HepG2 (cell line): Measurements from ENCODE around the gene ZC3H7B. TPM values are rescaled to one million over a fixed set of nuclear protein-coding genes. Genes with fewer than 3 reads are reported as not detected.

ENCODE experiments used
- ATAC-seq: fragments of 200-7000 bp; cut with Tn5 transposase; 3 replicates; pipeline ENCODE4 v1.9.1; 2020; ENCODE audit warnings: mild to moderate bottlenecking, moderate library complexity
- BruUV-seq: library from RNA; stranded (reverse); fragments of 400-500 nt; replicated peaks from 2 replicates; lab custom pipeline; 2021; lab: Mats Ljungman, UMichigan
- CTCF ChIA-PET: fragments of 300-600 bp; formaldehyde crosslinking; extraction: SDS; loops from one replicate; lab custom pipeline; 2021; ENCODE audit warnings: low total read pairs, inconsistent platforms, low intra/inter-chr PET ratio; lab: Yijun Ruan, JAX
- POLR2A ChIA-PET: fragments of 350-600 bp; sonication (Branson Sonifier 250); formaldehyde crosslinking; loops from one replicate; lab custom pipeline; 2020; ENCODE audit warnings: antibody characterized with exemption, inconsistent platforms; lab: Yijun Ruan, JAX
- DNase-seq: peaks from one replicate; pipeline ENCODE4 v3.0.0-alpha.2; 2015; ENCODE audit warnings: low spot score
- FAIRE-seq: peaks from 3 replicates; lab custom pipeline; 2011; peaks lifted over from hg19 to GRCh38; lab: Jason Lieb, UNC
- H2AFZ ChIP-seq: one replicate; pipeline ENCODE4 v1.6.1; 2011; ENCODE audit warnings: low read length, inconsistent platforms
- H3K27ac ChIP-seq: fragments of 300-600 bp; 3 replicates; pipeline ENCODE4 v1.8.0; 2011; ENCODE audit warnings: mixed run types, mild to moderate bottlenecking, mixed read lengths, low read length, inconsistent platforms; ENCODE audit not compliant: insufficient read depth; ENCODE audit errors: extremely low read length
- H3K27me3 ChIP-seq, 2 experiments: fragments of 200-600 bp in 1 of 2; 2 replicates in 1 of 2; 3 replicates in 1 of 2; pipeline versions ENCODE4 v1.6.0 to v1.8.0; 2011; ENCODE audit warnings: low read length in 2 of 2, mild to moderate bottlenecking in 2 of 2, moderate library complexity in 2 of 2, inconsistent platforms in 1 of 2; ENCODE audit not compliant: insufficient read depth in 2 of 2, control insufficient read depth in 1 of 2
- H3K36me3 ChIP-seq, 2 experiments: fragments of 200-600 bp in 1 of 2; replicated peaks in 1 of 2; 2 replicates in 1 of 2; 3 replicates in 1 of 2; pipeline versions ENCODE4 v1.5.1 to v1.8.0; 2011; ENCODE audit warnings: low read length in 2 of 2, inconsistent platforms in 1 of 2; ENCODE audit not compliant: insufficient read depth in 2 of 2, control insufficient read depth in 1 of 2
- H3K4me1 ChIP-seq: 2 replicates; pipeline ENCODE4 v1.5.1; 2012; ENCODE audit warnings: low read length, inconsistent platforms; ENCODE audit not compliant: insufficient read depth
- H3K4me2 ChIP-seq: 2 replicates; pipeline ENCODE4 v1.6.0; 2011; ENCODE audit warnings: low read depth, low read length, inconsistent platforms
- H3K4me3 ChIP-seq, 3 experiments: fragments of 200-600 bp in 1 of 3; sonication (generic), shearing (Covaris generic) in 1 of 3; replicated peaks in 1 of 3; 2 replicates each; pipeline ENCODE4 v1.5.1; 2011 to 2016; ENCODE audit warnings: low read length in 3 of 3, inconsistent platforms in 2 of 3, low read depth in 2 of 3, mild to moderate bottlenecking in 2 of 3, control low read depth in 1 of 3, mixed read lengths in 1 of 3; ENCODE audit not compliant: insufficient read depth in 1 of 3
- H3K79me2 ChIP-seq: one replicate; pipeline ENCODE4 v1.6.1; 2011; ENCODE audit warnings: low read length, inconsistent platforms; ENCODE audit not compliant: insufficient read depth
- H3K9ac ChIP-seq: 2 replicates; pipeline ENCODE4 v1.6.0; 2011; ENCODE audit warnings: mild to moderate bottlenecking, low read depth, low read length, inconsistent platforms; ENCODE audit not compliant: insufficient read depth
- H3K9me3 ChIP-seq: 2 replicates; pipeline ENCODE4 v1.5.1; 2012; ENCODE audit warnings: mild to moderate bottlenecking, low read length
- H4K20me1 ChIP-seq: 2 replicates; pipeline ENCODE4 v1.6.0; 2011; ENCODE audit warnings: inconsistent platforms, mild to moderate bottlenecking, low read length, moderate library complexity; ENCODE audit not compliant: insufficient read depth
- E2F1 ChIP-seq: sonication (generic); formaldehyde crosslinking; IDR thresholded peaks from 2 replicates; pipeline ENCODE4 v1.5.0; 2020; ENCODE audit warnings: missing genetic modification reagents
- ELF4 ChIP-seq: sonication (generic); formaldehyde crosslinking; IDR thresholded peaks from 2 replicates; pipeline ENCODE4 v1.5.0; 2020; ENCODE audit warnings: missing genetic modification reagents, mild to moderate bottlenecking, moderate library complexity, borderline replicate concordance
- PRDM15 ChIP-seq: sonication (generic); formaldehyde crosslinking; IDR thresholded peaks from 2 replicates; pipeline ENCODE4 v1.4.0; 2020; ENCODE audit warnings: missing genetic modification reagents
- ZBTB33 ChIP-seq: sonication (generic); formaldehyde crosslinking; IDR thresholded peaks from 2 replicates; pipeline ENCODE4 v1.4.0; 2020; ENCODE audit warnings: missing genetic modification reagents
- ZKSCAN8 ChIP-seq: IDR thresholded peaks from 2 replicates; pipeline ENCODE4 v1.6.1; 2016; ENCODE audit warnings: borderline replicate concordance, missing genetic modification reagents, missing compliant biosample characterization
- ZMYM2 ChIP-seq: sonication (generic); formaldehyde crosslinking; IDR thresholded peaks from 2 replicates; pipeline ENCODE4 v1.8.0; 2022; ENCODE audit warnings: mild to moderate bottlenecking, missing genetic modification reagents
- ZNF878 ChIP-seq: sonication (generic); formaldehyde crosslinking; IDR thresholded peaks from 2 replicates; pipeline ENCODE4 v1.8.1; 2023; ENCODE audit warnings: mild to moderate bottlenecking, missing genetic modification reagents, moderate library complexity
- WGBS: methylation state at CpG from one replicate; pipeline ENCODE4 v1.1.6; 2017; ENCODE audit warnings: low lambda C conversion rate; 5-methylcytosine and 5-hydroxymethylcytosine counted together
- in situ Hi-C: cut with HindIII; loops from 2 replicates; pipeline ENCODE4 v1.10.0; 2017; ENCODE audit warnings: low pct_unique_long_range_greater_than_20kb; ENCODE audit not compliant: extremely low pct_ligation_motif_present
- intact Hi-C: fragments of 100-400 bp; cut with micrococcal nuclease; formaldehyde crosslinking; loops from one replicate; pipeline ENCODE4 v1.10.0; 2022; ENCODE audit not compliant: unreplicated experiment
- polyA plus RNA-seq, 8 experiments: library from polyadenylated mRNA; depleted of rRNA in 3 of 8; stranded (reverse) in 7 of 8; unstranded in 1 of 8; fragments of >200 nt; fragmentation: Illumina TruSeq in 4 of 8; extraction: Trizol in 4 of 8; gene quantifications; 2 replicates each; pipeline versions ENCODE4 v1.2.1 to v1.2.3, GENCODE V29; 2011 to 2016; ENCODE audit warnings: low read depth in 4 of 8, missing spikeins in 1 of 8, mixed read lengths in 1 of 8; ENCODE audit not compliant: insufficient read depth in 1 of 8
- total RNA-seq, 5 experiments: library from RNA; depleted of rRNA; stranded (reverse); fragments of >200 nt; fragmentation: Illumina TruSeq; extraction: Trizol; gene quantifications; 2 replicates each; pipeline ENCODE4 v1.2.3, GENCODE V29; 2016; ENCODE audit warnings: low read depth in 1 of 5
- TF ChIP-seq, protein P1 (sequence below): IDR thresholded peaks from 2 replicates; pipeline ENCODE4 v1.6.1; 2018; ENCODE audit warnings: missing genetic modification reagents, mild to moderate bottlenecking, missing compliant biosample characterization

ZC3H7B gene
- total and polyA plus RNA-seq, 2 of the 13 experiments (the other 11 are each of a cell fraction or from before 2014, with no cell fraction given) = 26.4 to 37.2 TPM

DNA sequence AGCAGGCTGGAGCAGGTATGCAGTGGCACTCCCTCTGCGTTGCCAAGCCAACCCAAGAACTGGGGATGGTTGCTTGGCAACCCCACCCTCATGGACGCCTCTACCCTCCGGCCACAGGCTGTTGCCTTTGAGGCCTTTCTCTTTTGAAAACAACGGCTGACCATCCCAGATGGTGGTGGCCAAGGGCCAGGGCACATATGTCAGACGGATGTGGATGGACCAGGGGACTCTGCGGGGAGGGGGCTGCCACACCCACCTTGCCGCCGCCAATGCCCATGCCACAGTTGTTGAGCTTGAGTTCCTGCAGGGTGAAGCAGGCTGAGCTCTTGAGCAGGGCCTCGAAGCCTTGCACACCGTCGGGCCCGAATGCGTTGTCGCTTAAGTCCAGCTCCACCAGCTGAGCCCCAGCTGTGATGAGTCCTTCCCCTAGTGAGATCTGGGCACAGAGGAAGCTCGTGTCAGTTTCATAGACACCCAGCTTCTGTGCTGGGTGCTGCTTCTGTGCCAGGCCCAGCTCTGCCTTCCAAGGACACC is 36.9 kb upstream of the ZC3H7B start (continued):
- no peak for TF ChIP-seq PRDM15 (CRISPR knock-in tag)
- TF ChIP-seq, protein P1, sequence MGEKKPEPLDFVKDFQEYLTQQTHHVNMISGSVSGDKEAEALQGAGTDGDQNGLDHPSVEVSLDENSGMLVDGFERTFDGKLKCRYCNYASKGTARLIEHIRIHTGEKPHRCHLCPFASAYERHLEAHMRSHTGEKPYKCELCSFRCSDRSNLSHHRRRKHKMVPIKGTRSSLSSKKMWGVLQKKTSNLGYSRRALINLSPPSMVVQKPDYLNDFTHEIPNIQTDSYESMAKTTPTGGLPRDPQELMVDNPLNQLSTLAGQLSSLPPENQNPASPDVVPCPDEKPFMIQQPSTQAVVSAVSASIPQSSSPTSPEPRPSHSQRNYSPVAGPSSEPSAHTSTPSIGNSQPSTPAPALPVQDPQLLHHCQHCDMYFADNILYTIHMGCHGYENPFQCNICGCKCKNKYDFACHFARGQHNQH (CRISPR knock-in tag) = no peak
- TF ChIP-seq ELF4 (CRISPR knock-in tag) = no peak
- TF ChIP-seq ZNF878 (CRISPR knock-in tag) = no peak
- TF ChIP-seq ZKSCAN8 = no peak
- no peak for TF ChIP-seq ZMYM2
- TF ChIP-seq, all 625 proteins: peak for 0

DNA sequence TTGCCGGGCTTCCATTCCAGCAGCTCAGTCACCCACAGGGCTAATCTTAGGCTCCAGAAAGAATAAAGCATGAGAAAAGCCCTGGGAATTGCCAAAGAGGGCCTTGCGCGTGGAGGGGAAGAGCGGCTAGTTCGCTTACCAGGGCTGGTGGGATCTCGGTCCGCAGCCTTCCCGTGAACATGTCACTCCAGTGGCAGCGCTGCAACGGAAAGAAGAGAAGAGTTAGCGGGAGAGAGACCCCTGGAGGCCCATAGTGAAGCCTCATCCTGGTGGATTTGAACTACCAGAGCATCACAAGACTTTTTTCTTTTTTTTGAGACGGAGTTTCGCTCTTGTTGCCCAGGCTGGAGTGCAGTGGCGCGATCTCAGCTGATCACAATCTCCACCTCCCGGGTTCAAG is 33.4 kb upstream of the ZC3H7B start:
- Histone ChIP-seq H3K27me3 (no peaks in the 10 kb centered on the region), H3K79me2 (no peaks in the 10 kb centered on the region), H3K9me3 (no peaks in the 10 kb centered on the region), H3K4me3 (no peak overlapping the region), H3K4me1 (no peaks in the 10 kb centered on the region), H3K9ac (no peak overlapping the region), H4K20me1 (no peaks in the 10 kb centered on the region), H3K4me2 (no peak overlapping the region), H3K27ac (no peak overlapping the region), H3K36me3 (peaks cover 43 to 80% of the 10 kb centered on the region in 2 experiments), H2AFZ (no peak overlapping the region)
- FAIRE-seq (no peak), ATAC-seq (no peak), DNase-seq (no peak)
- POLR2A ChIA-PET = no interaction called here
- in situ Hi-C loops (no loop called here), intact Hi-C loops (no loop called here)
- CTCF ChIA-PET = no interaction called here
- BruUV-seq = no TSS peak
- WGBS = 97% methylated on average over 16 of the region's 16 CpGs
- TF ChIP-seq E2F1 (no peak), ZBTB33 (CRISPR knock-in tag) (0 out of 2 replicates have a peak, but pooled peaks have one; percentile 28)
